T-cell (primary cell): ENCODE measurements around the gene ADGRD1. TPM values are rescaled to one million over a fixed set of nuclear protein-coding genes. Genes with fewer than 3 reads are reported as not detected.

Source experiments
- ATAC-seq, 4 experiments: fragments of 200-7000 bp in 3 of 4; fragments of 150-1000 bp in 1 of 4; cut with Tn5 transposase; replicated peaks in 1 of 4; 1 replicate in 3 of 4; 2 replicates in 1 of 4; pipeline ENCODE4 v1.10.0; 2021; ENCODE audit warnings: moderate library complexity in 3 of 4, mild to moderate bottlenecking in 2 of 4, moderate number of reproducible peaks in 1 of 4
- CTCF ChIA-PET, 2 donors: fragments of 300-600 bp; sonication (Branson Sonifier 250); formaldehyde crosslinking; loops; one replicate each; lab custom pipeline; 2022; ENCODE audit warnings: antibody characterized with exemption in 2 of 2; lab: Charles Lee
- POLR2A ChIA-PET, 2 donors: fragments of 300-600 bp; sonication (Branson Sonifier 250); formaldehyde crosslinking; loops; one replicate each; lab custom pipeline; 2022; ENCODE audit warnings: antibody characterized with exemption in 2 of 2; lab: Charles Lee
- DNase-seq, 35 experiments: peaks; one replicate each; pipeline versions ENCODE4 v3.0.0 to v3.0.0-alpha.2; 2013 to 2023
- H3K27ac ChIP-seq: one replicate; pipeline ENCODE4 v1.5.1; 2013; ENCODE audit warnings: low read length
- H3K27me3 ChIP-seq, 2 experiments: replicated peaks in 1 of 2; 1 replicate in 1 of 2; 2 replicates in 1 of 2; pipeline versions ENCODE4 v1.6.1 to v1.7.0; 2013; ENCODE audit warnings: low read length in 1 of 2, mixed read lengths in 1 of 2; ENCODE audit not compliant: control insufficient read depth in 2 of 2, insufficient read depth in 2 of 2; ENCODE audit errors: extremely low read depth in 1 of 2
- H3K36me3 ChIP-seq, 2 donors: 1 replicate in 1 of 2; 2 replicates in 1 of 2; pipeline versions ENCODE4 v1.6.1 to v1.7.0; 2013; ENCODE audit warnings: low read length in 1 of 2; ENCODE audit not compliant: control insufficient read depth in 2 of 2, insufficient read depth in 1 of 2; ENCODE audit errors: extremely low read depth in 1 of 2
- H3K4me1 ChIP-seq, 2 experiments: 1 replicate in 1 of 2; 2 replicates in 1 of 2; pipeline versions ENCODE4 v1.6.1 to v1.7.0; 2013; ENCODE audit warnings: low read length in 2 of 2, mixed read lengths in 1 of 2; ENCODE audit not compliant: insufficient read depth in 2 of 2, control insufficient read depth in 1 of 2; ENCODE audit errors: extremely low read depth in 1 of 2
- H3K4me3 ChIP-seq, 2 donors: 1 replicate in 1 of 2; 2 replicates in 1 of 2; pipeline versions ENCODE4 v1.5.1 to v1.7.0; 2013; ENCODE audit warnings: mild to moderate bottlenecking in 2 of 2, low read length in 1 of 2, moderate library complexity in 1 of 2; ENCODE audit not compliant: control insufficient read depth in 1 of 2; ENCODE audit errors: extremely low read depth in 1 of 2
- H3K9me3 ChIP-seq: 2 replicates; pipeline ENCODE4 v1.7.0; 2013
- H3K27ac Mint-ChIP-seq, 2 donors: one replicate each; pipeline ENCODE4 v1.8.0; 2020 to 2021; ENCODE audit warnings: mild to moderate bottlenecking in 2 of 2, mixed read lengths in 2 of 2
- H3K27me3 Mint-ChIP-seq, 2 donors: one replicate each; pipeline ENCODE4 v1.8.0; 2021 to 2022; ENCODE audit warnings: mixed read lengths in 2 of 2
- H3K36me3 Mint-ChIP-seq: one replicate; pipeline ENCODE4 v1.8.0; 2021; ENCODE audit warnings: mixed read lengths
- H3K4me1 Mint-ChIP-seq, 3 donors: one replicate each; pipeline ENCODE4 v1.8.0; 2020 to 2022; ENCODE audit warnings: mixed read lengths in 3 of 3, mild to moderate bottlenecking in 1 of 3
- H3K4me3 Mint-ChIP-seq, 3 donors: one replicate each; pipeline ENCODE4 v1.8.0; 2020 to 2022; ENCODE audit warnings: mild to moderate bottlenecking in 3 of 3, mixed read lengths in 3 of 3, moderate library complexity in 3 of 3
- H3K9me3 Mint-ChIP-seq, 3 donors: one replicate each; pipeline ENCODE4 v1.8.0; 2020 to 2022; ENCODE audit warnings: mixed read lengths in 3 of 3
- WGBS: methylation state at CpG from one replicate; pipeline ENCODE4 v1.1.5; 2013; ENCODE audit warnings: missing lambda C conversion rate; ENCODE audit not compliant: insufficient coverage; 5-methylcytosine and 5-hydroxymethylcytosine counted together
- total RNA-seq, 35 experiments: library from RNA in 6 of 35; stranded (reverse) in 6 of 35; fragments of 120-200 nt in 1 of 35; gene quantifications; one replicate each; pipeline versions ENCODE4 v1.2.1 to v1.2.4 and lab custom pipeline; 2013 to 2026

The ADGRD1 gene
- total RNA-seq, 5 donors from 2014 or later (not counting 1 experiment from before 2014, with no cell fraction given), result 0.29 to 1.1 (median 0.43) TPM; not detected in 1

- CTCF ChIA-PET, result interaction anchor here in 1 of 2 donors (2.8 kb wide), 1 partner anchor 9 kb away, joined by 10 read pairs; no protein-coding TSS in a partner anchor
- Histone ChIP-seq H3K4me3 (no peak overlapping the region), H3K4me1 (no peaks in the 10 kb centered on the region), H3K36me3 (no peaks in the 10 kb centered on the region), H3K27ac (no peak overlapping the region), H3K9me3 (no peaks in the 10 kb centered on the region), H3K27me3 (peaks cover 0 to 25% of the 10 kb centered on the region in 2 experiments)
- peaks cover 9 to 26% of the 10 kb centered on the region in 2 donors for H3K27me3 Mint-ChIP-seq
- ATAC-seq, result no peak
- POLR2A ChIA-PET, result no interaction called here
- no peak overlapping the region for H3K4me3 Mint-ChIP-seq
- no peak for DNase-seq
- no peak overlapping the region for H3K27ac Mint-ChIP-seq
- H3K4me1 Mint-ChIP-seq, result no peaks in the 10 kb centered on the region
- WGBS, result no CpG with 5 or more reads among the region's 4 CpGs
- no peaks in the 10 kb centered on the region for H3K36me3 Mint-ChIP-seq
- peaks cover 0 to 10% (median 2%) of the 10 kb centered on the region in 3 donors for H3K9me3 Mint-ChIP-seq
Measured at GRCh38 chr12:131112700-131113290, 159.1 kb downstream of the ADGRD1 start.

GRCh38 chr12:131113568-131114270 lies 160.0 kb downstream of the ADGRD1 start:
- Mint-ChIP-seq H3K4me1 (no peaks in the 10 kb centered on the region), H3K27me3 (peaks cover 13 to 25% of the 10 kb centered on the region in 2 donors), H3K9me3 (peaks cover 0 to 10% (median 2%) of the 10 kb centered on the region in 3 donors), H3K4me3 (no peak overlapping the region), H3K27ac (no peak overlapping the region), H3K36me3 (no peaks in the 10 kb centered on the region)
- H3K27ac ChIP-seq, result no peak overlapping the region
- no peak overlapping the region for H3K4me3 ChIP-seq
- POLR2A ChIA-PET, result no interaction called here
- WGBS, result 79% methylated on average over 11 of the region's 18 CpGs
- ATAC-seq (no peak), DNase-seq (no peak)
- H3K27me3 ChIP-seq, result peaks cover 0 to 21% of the 10 kb centered on the region in 2 experiments
- no peaks in the 10 kb centered on the region for H3K36me3 ChIP-seq
- H3K4me1 ChIP-seq, result no peaks in the 10 kb centered on the region
- CTCF ChIA-PET, result interaction anchor here in 1 of 2 donors (2.8 kb wide), 1 partner anchor 10 kb away, joined by 10 read pairs; no protein-coding TSS in a partner anchor
- H3K9me3 ChIP-seq, result no peaks in the 10 kb centered on the region

DNA sequence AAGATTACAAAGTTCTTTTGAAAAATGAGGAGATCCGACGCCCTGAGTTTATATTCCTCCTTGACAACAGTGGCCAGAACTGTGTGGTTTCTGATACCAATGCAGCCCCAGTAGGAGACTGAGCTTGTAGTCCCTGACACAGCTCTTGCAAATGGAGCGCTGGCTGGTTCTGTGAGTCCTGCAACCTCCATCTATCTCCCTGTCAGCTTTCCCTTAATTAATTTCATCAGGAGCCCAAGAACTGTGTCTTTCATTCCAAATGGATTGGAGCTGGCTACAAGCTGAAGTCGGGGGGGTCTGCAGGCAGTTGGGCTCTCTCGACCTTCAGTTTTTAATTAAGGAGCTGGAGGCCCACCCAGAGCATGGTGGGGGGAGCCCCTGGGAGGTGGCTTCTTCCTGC lies 160.6 kb downstream of the ADGRD1 start:
- no peaks in the 10 kb centered on the region for H3K36me3 ChIP-seq
- Mint-ChIP-seq H3K4me3 (no peak overlapping the region), H3K27ac (no peak overlapping the region), H3K27me3 (peaks cover 13 to 23% of the 10 kb centered on the region in 2 donors), H3K4me1 (no peaks in the 10 kb centered on the region), H3K9me3 (peaks cover 0 to 6% (median 0%) of the 10 kb centered on the region in 3 donors), H3K36me3 (no peaks in the 10 kb centered on the region)
- CTCF ChIA-PET, result interaction anchor here (1.1 to 2.8 kb wide), 2 partner anchors 9 to 10 kb away, joined by 3 to 10 read pairs; no protein-coding TSS in a partner anchor
- WGBS, result 85% methylated on average over 2 of the region's 5 CpGs
- no peaks in the 10 kb centered on the region for H3K4me1 ChIP-seq
- no peak for ATAC-seq
- peaks cover 0 to 21% of the 10 kb centered on the region in 2 experiments for H3K27me3 ChIP-seq
- H3K27ac ChIP-seq, result no peak overlapping the region
- H3K4me3 ChIP-seq, result no peak overlapping the region
- H3K9me3 ChIP-seq, result no peaks in the 10 kb centered on the region
- POLR2A ChIA-PET, result no interaction called here
- DNase-seq, result no peak

GRCh38 chr12:131114942-131115584 lies 161.4 kb downstream of the ADGRD1 start:
- no peak overlapping the region for H3K27ac Mint-ChIP-seq
- ChIA-PET POLR2A (no interaction called here), CTCF (interaction anchor here (1.1 to 2.8 kb wide), 3 partner anchors 10 to 17 kb away, joined by 3 to 10 read pairs (median 3); no protein-coding TSS in a partner anchor)
- no peaks in the 10 kb centered on the region for H3K9me3 Mint-ChIP-seq
- DNase-seq (no peak), ATAC-seq (no peak)
- WGBS, result 91% methylated on average over 11 of the region's 18 CpGs
- H3K4me1 Mint-ChIP-seq, result no peaks in the 10 kb centered on the region
- no peaks in the 10 kb centered on the region for H3K9me3 ChIP-seq
- H3K27ac ChIP-seq, result no peak overlapping the region
- H3K4me1 ChIP-seq, result no peaks in the 10 kb centered on the region
- H3K36me3 Mint-ChIP-seq, result no peaks in the 10 kb centered on the region
- peaks cover 0 to 25% of the 10 kb centered on the region in 2 experiments for H3K27me3 ChIP-seq
- no peak overlapping the region for H3K4me3 ChIP-seq
- H3K36me3 ChIP-seq, result no peaks in the 10 kb centered on the region
- H3K27me3 Mint-ChIP-seq, result peaks cover 13 to 26% of the 10 kb centered on the region in 2 donors
- no peak overlapping the region for H3K4me3 Mint-ChIP-seq

GRCh38 chr12:131115766-131116467 lies 162.2 kb downstream of the ADGRD1 start:
- POLR2A ChIA-PET, result no interaction called here
- Mint-ChIP-seq H3K27ac (no peak overlapping the region), H3K9me3 (no peaks in the 10 kb centered on the region), H3K4me1 (no peaks in the 10 kb centered on the region), H3K27me3 (peaks cover 13 to 26% of the 10 kb centered on the region in 2 donors), H3K36me3 (no peaks in the 10 kb centered on the region), H3K4me3 (no peak overlapping the region)
- Histone ChIP-seq H3K27ac (no peak overlapping the region), H3K4me1 (no peaks in the 10 kb centered on the region), H3K36me3 (no peaks in the 10 kb centered on the region), H3K27me3 (peaks cover 0 to 28% of the 10 kb centered on the region in 2 experiments), H3K9me3 (no peaks in the 10 kb centered on the region), H3K4me3 (no peak overlapping the region)
- 80% methylated on average over 6 of the region's 8 CpGs for WGBS
- CTCF ChIA-PET, result interaction anchor here in 1 of 2 donors (1.1 to 1.4 kb wide), 2 partner anchors 11 to 16 kb away, joined by 3 to 4 read pairs; no protein-coding TSS in a partner anchor
- ATAC-seq (no peak), DNase-seq (no peak)
